HepG2 (cell line): ENCODE measurements around the gene CKAP5. TPM values are rescaled to one million over a fixed set of nuclear protein-coding genes. Genes with fewer than 3 reads are reported as not detected.

Source experiments
- BRF2 ChIP-seq: sonication (generic); formaldehyde crosslinking; IDR thresholded peaks from 2 replicates; pipeline ENCODE4 v1.8.1; 2022; ENCODE audit warnings: mild to moderate bottlenecking, missing genetic modification reagents
- CREM ChIP-seq, 2 experiments: sonication (generic) in 1 of 2; formaldehyde crosslinking in 1 of 2; IDR thresholded peaks; 2 replicates each; pipeline versions ENCODE4 v1.4.0 to v1.6.1; 2016 to 2020; ENCODE audit warnings: antibody characterized with exemption in 1 of 2, mild to moderate bottlenecking in 1 of 2, missing genetic modification reagents in 1 of 2
- HMGXB3 ChIP-seq: sonication (generic); formaldehyde crosslinking; IDR thresholded peaks from 2 replicates; pipeline ENCODE4 v1.4.0; 2020; ENCODE audit warnings: missing genetic modification reagents, borderline replicate concordance
- ISL2 ChIP-seq: sonication (generic); formaldehyde crosslinking; IDR thresholded peaks from 2 replicates; pipeline ENCODE4 v1.5.0; 2020; ENCODE audit warnings: missing genetic modification reagents
- KLF6 ChIP-seq: IDR thresholded peaks from 2 replicates; pipeline ENCODE4 v1.8.0; 2016; ENCODE audit warnings: missing biosample characterization, missing genetic modification reagents
- MTA3 ChIP-seq: sonication (generic); formaldehyde crosslinking; IDR thresholded peaks from 2 replicates; pipeline ENCODE4 v1.4.0; 2020; ENCODE audit warnings: missing genetic modification reagents
- NR2F2 ChIP-seq: IDR thresholded peaks from 2 replicates; pipeline ENCODE4 v1.6.1; 2012; ENCODE audit warnings: low read depth, inconsistent platforms, borderline replicate concordance
- PATZ1 ChIP-seq: sonication (generic); formaldehyde crosslinking; IDR thresholded peaks from 2 replicates; pipeline ENCODE4 v1.4.0; 2020; ENCODE audit warnings: missing genetic modification reagents
- POLR2AphosphoS5 ChIP-seq: IDR thresholded peaks from 2 replicates; pipeline ENCODE4 v1.6.1; 2012; ENCODE audit warnings: low read depth, low read length
- TRAFD1 ChIP-seq: sonication (generic); formaldehyde crosslinking; IDR thresholded peaks from 2 replicates; pipeline ENCODE4 v1.5.1; 2020; ENCODE audit warnings: missing genetic modification reagents, mild to moderate bottlenecking, borderline replicate concordance
- TRIM22 ChIP-seq: fragments of 450-650 bp; IDR thresholded peaks from 2 replicates; pipeline ENCODE4 v1.6.1; 2017
- ZNF20 ChIP-seq: sonication (generic); formaldehyde crosslinking; IDR thresholded peaks from 2 replicates; pipeline ENCODE4 v1.4.0; 2020; ENCODE audit warnings: mild to moderate bottlenecking, moderate library complexity, missing genetic modification reagents
- ZNF329 ChIP-seq: sonication (generic); formaldehyde crosslinking; IDR thresholded peaks from 2 replicates; pipeline ENCODE4 v1.9.0; 2021; ENCODE audit warnings: low read depth, mild to moderate bottlenecking, missing genetic modification reagents
- ZNF382 ChIP-seq: sonication (generic); formaldehyde crosslinking; IDR thresholded peaks from 2 replicates; pipeline ENCODE4 v1.5.0; 2020; ENCODE audit warnings: missing genetic modification reagents, mild to moderate bottlenecking, borderline replicate concordance
- ZNF432 ChIP-seq: sonication (generic); formaldehyde crosslinking; IDR thresholded peaks from 2 replicates; pipeline ENCODE4 v1.5.0; 2020; ENCODE audit warnings: missing genetic modification reagents, mild to moderate bottlenecking, borderline replicate concordance
- ZSCAN21 ChIP-seq: sonication (generic); formaldehyde crosslinking; IDR thresholded peaks from 2 replicates; pipeline ENCODE4 v1.8.0; 2022; ENCODE audit warnings: mild to moderate bottlenecking, missing genetic modification reagents, moderate library complexity, borderline replicate concordance
- polyA plus RNA-seq, 8 experiments: library from polyadenylated mRNA; depleted of rRNA in 3 of 8; stranded (reverse) in 7 of 8; unstranded in 1 of 8; fragments of >200 nt; fragmentation: Illumina TruSeq in 4 of 8; extraction: Trizol in 4 of 8; gene quantifications; 2 replicates each; pipeline versions ENCODE4 v1.2.1 to v1.2.3, GENCODE V29; 2011 to 2016; ENCODE audit warnings: low read depth in 4 of 8, missing spikeins in 1 of 8, mixed read lengths in 1 of 8; ENCODE audit not compliant: insufficient read depth in 1 of 8
- total RNA-seq, 5 experiments: library from RNA; depleted of rRNA; stranded (reverse); fragments of >200 nt; fragmentation: Illumina TruSeq; extraction: Trizol; gene quantifications; 2 replicates each; pipeline ENCODE4 v1.2.3, GENCODE V29; 2016; ENCODE audit warnings: low read depth in 1 of 5

CKAP5 gene
- total and polyA plus RNA-seq, 2 of the 13 experiments (the other 11 are each of a cell fraction or from before 2014, with no cell fraction given): 79.2 to 103 TPM

- TF ChIP-seq TRAFD1: no peak
- TF ChIP-seq HMGXB3 (CRISPR knock-in tag): no peak
- no peak for TF ChIP-seq CREM (IDR thresholded peaks at IDR 0.05)
- TF ChIP-seq CREM (CRISPR knock-in tag; IDR thresholded peaks at IDR 0.05): no peak
- TF ChIP-seq NR2F2: no peak
- TF ChIP-seq ZNF20 (CRISPR knock-in tag): 0 out of 2 replicates have a peak, but pooled peaks have one; percentile 45
- no peak for TF ChIP-seq ZNF382 (CRISPR knock-in tag)
- TF ChIP-seq KLF6 (CRISPR knock-in tag): no peak
- no peak for TF ChIP-seq MTA3
- no peak for TF ChIP-seq ZSCAN21 (CRISPR knock-in tag)
- no peak for TF ChIP-seq PATZ1
- no peak for TF ChIP-seq ISL2 (CRISPR knock-in tag)
- no peak for TF ChIP-seq BRF2 (CRISPR knock-in tag)
- TF ChIP-seq ZNF329 (CRISPR knock-in tag): no peak
- no peak for TF ChIP-seq ZNF432 (CRISPR knock-in tag)
- TF ChIP-seq TRIM22: no peak
- no peak; the same call in 1 of the 2 replicates for TF ChIP-seq POLR2AphosphoS5
These were observed 118.0 kb downstream of the CKAP5 start (continued) for GRCh38 chr11:46727952-46728658.
